GM18498 (cell line): Measurements from ENCODE around the gene SLC35A3.
A peak's percentile ranks its signal among the peaks of the same experiment; 100 is the strongest.
"Not testable (repeated sequence)": the region's sequence is repeated elsewhere in the genome, so short reads cannot be mapped to it uniquely, and the experiment has no call there.

Source experiments
- ATAC-seq: cut with Tn5 transposase; IDR thresholded peaks from one replicate; pipeline ENCODE4 v1.9.1; 2021; ENCODE audit warnings: mild to moderate bottlenecking, moderate library complexity; ENCODE audit not compliant: unreplicated experiment

SLC35A3 gene

GRCh38 chr1:99970713-99971255 lies 988 bp downstream of the SLC35A3 start:
- no peak for ATAC-seq

GRCh38 chr1:99972066-99972465 lies 2.3 kb downstream of the SLC35A3 start:
- not testable (repeated sequence) for ATAC-seq

GRCh38 chr1:99975529-99975928 lies 5.7 kb downstream of the SLC35A3 start:
- ATAC-seq, result no peak

GRCh38 chr1:99977326-99977725 lies 7.5 kb downstream of the SLC35A3 start:
- ATAC-seq, result not testable (repeated sequence)

- no peak for ATAC-seq
These were observed 8.4 kb downstream of the SLC35A3 start for GRCh38 chr1:99978218-99978617.

- no peak for ATAC-seq
These were observed 9.3 kb downstream of the SLC35A3 start for GRCh38 chr1:99979091-99979490.

- ATAC-seq, result no peak
These were observed 11.1 kb downstream of the SLC35A3 start for GRCh38 chr1:99980928-99981327.

- ATAC-seq, result no peak
These were observed 16.9 kb downstream of the SLC35A3 start for GRCh38 chr1:99986656-99987225.

GRCh38 chr1:99988210-99988765 lies 18.5 kb downstream of the SLC35A3 start:
- ATAC-seq, result no peak

- no peak for ATAC-seq
These were observed 22.4 kb downstream of the SLC35A3 start for GRCh38 chr1:99992044-99992722.

- ATAC-seq, result peak; percentile 75
These were observed 23.1 kb downstream of the SLC35A3 start for GRCh38 chr1:99992760-99993467.

- ATAC-seq, result no peak
These were observed 23.7 kb downstream of the SLC35A3 start for GRCh38 chr1:99993468-99993845.

- no peak for ATAC-seq
These were observed 24.7 kb downstream of the SLC35A3 start for GRCh38 chr1:99994496-99994895.

- ATAC-seq, result no peak
These were observed 27.2 kb downstream of the SLC35A3 start for GRCh38 chr1:99996951-99997350.

- ATAC-seq, result no peak
These were observed 31.7 kb downstream of the SLC35A3 start for GRCh38 chr1:100001462-100001861.

- ATAC-seq, result no peak
These were observed 35.6 kb downstream of the SLC35A3 start for GRCh38 chr1:100005424-100005823.

- ATAC-seq, result no peak
These were observed 36.9 kb downstream of the SLC35A3 start for GRCh38 chr1:100006688-100007087.

GRCh38 chr1:100009458-100009857 lies 39.7 kb downstream of the SLC35A3 start:
- ATAC-seq, result no peak

GRCh38 chr1:100010804-100011203 lies 41.0 kb downstream of the SLC35A3 start:
- ATAC-seq, result no peak

- ATAC-seq, result no peak
These were observed 49.4 kb downstream of the SLC35A3 start for GRCh38 chr1:100019220-100019619.

- no peak for ATAC-seq
These were observed 53.7 kb downstream of the SLC35A3 start for GRCh38 chr1:100023482-100023881.

- ATAC-seq, result no peak
These were observed 57.4 kb downstream of the SLC35A3 start for GRCh38 chr1:100027212-100027611.
